ENCODE results near the gene VPS13A. TPM values are rescaled to one million over a fixed set of nuclear protein-coding genes. Genes with fewer than 3 reads are reported as not detected.

The VPS13A gene
- total RNA-seq, 1 experiment from 2014 or later: 14.3 TPM

DNA sequence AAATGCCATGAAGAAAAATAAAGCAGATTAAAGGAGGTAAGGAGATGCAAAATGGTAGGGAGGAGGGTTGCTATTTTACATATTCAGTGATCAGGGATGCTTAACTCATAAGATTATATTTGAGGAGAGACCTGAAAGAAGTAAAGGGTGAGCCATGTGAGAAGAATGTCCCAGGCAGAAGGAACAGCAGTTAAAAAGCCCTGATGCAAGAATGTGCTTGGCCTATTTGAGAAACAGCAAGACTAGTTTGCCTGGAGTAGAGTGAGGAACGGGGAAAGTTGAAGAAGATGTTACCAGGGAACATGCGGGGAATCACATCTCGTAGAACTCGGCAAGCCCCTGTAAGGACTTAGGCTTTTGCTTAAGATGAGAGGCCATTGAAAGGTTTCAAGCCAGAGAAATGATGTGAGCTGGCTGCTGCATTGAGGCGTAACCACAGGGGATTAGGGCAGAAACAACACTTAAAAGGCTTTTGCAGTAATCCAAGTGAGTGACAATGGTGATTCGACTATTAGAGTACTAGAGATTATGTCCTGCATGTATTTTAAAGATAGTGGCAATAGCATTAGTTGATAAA lies 198.7 kb downstream of the VPS13A start:
- Mint-ChIP-seq H3K4me1 (ENCODE audit: low read depth, unreplicated experiment) (no peaks in the 10 kb centered on the region), H3K27me3 (ENCODE audit: insufficient read depth, unreplicated experiment) (no peaks in the 10 kb centered on the region), H3K4me3 (ENCODE audit: unreplicated experiment) (no peak overlapping the region), H3K36me3 (ENCODE audit: insufficient read depth, unreplicated experiment) (no peaks in the 10 kb centered on the region), H3K9me3 (ENCODE audit: unreplicated experiment) (no peaks in the 10 kb centered on the region), H3K27ac (ENCODE audit: unreplicated experiment) (no peak overlapping the region)
- ChIA-PET CTCF (no interaction called here), POLR2A (no interaction called here)
- H3K9me3 ChIP-seq: no peaks in the 10 kb centered on the region
- intact Hi-C loops (cut with micrococcal nuclease; ENCODE audit: unreplicated experiment): no loop called here
- BruUV-seq (replicated peaks): no TSS peak
- TF ChIP-seq, protein P1, sequence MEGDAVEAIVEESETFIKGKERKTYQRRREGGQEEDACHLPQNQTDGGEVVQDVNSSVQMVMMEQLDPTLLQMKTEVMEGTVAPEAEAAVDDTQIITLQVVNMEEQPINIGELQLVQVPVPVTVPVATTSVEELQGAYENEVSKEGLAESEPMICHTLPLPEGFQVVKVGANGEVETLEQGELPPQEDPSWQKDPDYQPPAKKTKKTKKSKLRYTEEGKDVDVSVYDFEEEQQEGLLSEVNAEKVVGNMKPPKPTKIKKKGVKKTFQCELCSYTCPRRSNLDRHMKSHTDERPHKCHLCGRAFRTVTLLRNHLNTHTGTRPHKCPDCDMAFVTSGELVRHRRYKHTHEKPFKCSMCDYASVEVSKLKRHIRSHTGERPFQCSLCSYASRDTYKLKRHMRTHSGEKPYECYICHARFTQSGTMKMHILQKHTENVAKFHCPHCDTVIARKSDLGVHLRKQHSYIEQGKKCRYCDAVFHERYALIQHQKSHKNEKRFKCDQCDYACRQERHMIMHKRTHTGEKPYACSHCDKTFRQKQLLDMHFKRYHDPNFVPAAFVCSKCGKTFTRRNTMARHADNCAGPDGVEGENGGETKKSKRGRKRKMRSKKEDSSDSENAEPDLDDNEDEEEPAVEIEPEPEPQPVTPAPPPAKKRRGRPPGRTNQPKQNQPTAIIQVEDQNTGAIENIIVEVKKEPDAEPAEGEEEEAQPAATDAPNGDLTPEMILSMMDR (IDR thresholded peaks at IDR 0.05; ENCODE audit: insufficient read depth in 1 of 2, low read depth in 1 of 2, low read length in 1 of 2, severe bottlenecking in 1 of 2, unreplicated experiment in 1 of 2): no peak
- H3K4me3 ChIP-seq (ENCODE audit: low read depth, low read length): no peak overlapping the region
- DNase-seq: no peak
- H3K36me3 ChIP-seq (ENCODE audit: control insufficient read depth, insufficient read depth, low read length): no peaks in the 10 kb centered on the region
- no peaks in the 10 kb centered on the region for H3K4me1 ChIP-seq
- H3K27me3 ChIP-seq (replicated peaks; ENCODE audit: control insufficient read depth, insufficient read depth, low read length): no peaks in the 10 kb centered on the region

- Histone ChIP-seq H3K9me3 (no peaks in the 10 kb centered on the region), H3K4me1 (no peaks in the 10 kb centered on the region), H3K4me3 (ENCODE audit: low read depth, low read length) (no peak overlapping the region), H3K27me3 (replicated peaks; ENCODE audit: control insufficient read depth, insufficient read depth, low read length) (no peaks in the 10 kb centered on the region), H3K36me3 (ENCODE audit: control insufficient read depth, insufficient read depth, low read length) (no peaks in the 10 kb centered on the region)
- H3K9me3 Mint-ChIP-seq (ENCODE audit: unreplicated experiment): no peaks in the 10 kb centered on the region
- TF ChIP-seq, protein P1 (IDR thresholded peaks at IDR 0.05; ENCODE audit: insufficient read depth in 1 of 2, low read depth in 1 of 2, low read length in 1 of 2, severe bottlenecking in 1 of 2, unreplicated experiment in 1 of 2): no peak
- ChIA-PET POLR2A (no interaction called here), CTCF (no interaction called here)
- H3K36me3 Mint-ChIP-seq (ENCODE audit: insufficient read depth, unreplicated experiment): no peaks in the 10 kb centered on the region
- BruUV-seq (replicated peaks): no TSS peak
- H3K27me3 Mint-ChIP-seq (ENCODE audit: insufficient read depth, unreplicated experiment): no peaks in the 10 kb centered on the region
- H3K4me1 Mint-ChIP-seq (ENCODE audit: low read depth, unreplicated experiment): no peaks in the 10 kb centered on the region
- DNase-seq: no peak
- no peak overlapping the region for H3K4me3 Mint-ChIP-seq (ENCODE audit: unreplicated experiment)
- intact Hi-C loops (cut with micrococcal nuclease; ENCODE audit: unreplicated experiment): no loop called here
- H3K27ac Mint-ChIP-seq (ENCODE audit: unreplicated experiment): no peak overlapping the region
These were observed 207.1 kb downstream of the VPS13A start for GRCh38 chr9:77384406-77384805.

- Histone ChIP-seq H3K4me1 (no peaks in the 10 kb centered on the region), H3K36me3 (ENCODE audit: control insufficient read depth, insufficient read depth, low read length) (no peaks in the 10 kb centered on the region), H3K27me3 (replicated peaks; ENCODE audit: control insufficient read depth, insufficient read depth, low read length) (no peaks in the 10 kb centered on the region), H3K4me3 (ENCODE audit: low read depth, low read length) (no peak overlapping the region), H3K9me3 (no peaks in the 10 kb centered on the region)
- H3K27me3 Mint-ChIP-seq (ENCODE audit: insufficient read depth, unreplicated experiment): no peaks in the 10 kb centered on the region
- no peak for DNase-seq
- no peak overlapping the region for H3K27ac Mint-ChIP-seq (ENCODE audit: unreplicated experiment)
- no peak overlapping the region for H3K4me3 Mint-ChIP-seq (ENCODE audit: unreplicated experiment)
- H3K9me3 Mint-ChIP-seq (ENCODE audit: unreplicated experiment): no peaks in the 10 kb centered on the region
- no TSS peak for BruUV-seq (replicated peaks)
- H3K4me1 Mint-ChIP-seq (ENCODE audit: low read depth, unreplicated experiment): no peaks in the 10 kb centered on the region
- H3K36me3 Mint-ChIP-seq (ENCODE audit: insufficient read depth, unreplicated experiment): no peaks in the 10 kb centered on the region
- ChIA-PET POLR2A (no interaction called here), CTCF (no interaction called here)
- intact Hi-C loops (cut with micrococcal nuclease; ENCODE audit: unreplicated experiment): no loop called here
- TF ChIP-seq, protein P1 (IDR thresholded peaks at IDR 0.05; ENCODE audit: insufficient read depth in 1 of 2, low read depth in 1 of 2, low read length in 1 of 2, severe bottlenecking in 1 of 2, unreplicated experiment in 1 of 2): no peak
These were observed 208.9 kb downstream of the VPS13A start for GRCh38 chr9:77386187-77386586.
